COLO668 (cell line): ENCODE data around the gene SRBD1.

Experiments used
- DNase-seq: peaks from one replicate; lab custom pipeline; 2025; ENCODE audit not compliant: unreplicated experiment; lab: John Stamatoyannopoulos, UW

The SRBD1 gene

GRCh38 chr2:45382744-45383143 lies 228.3 kb downstream of the SRBD1 start:
- DNase-seq: no peak

DNA sequence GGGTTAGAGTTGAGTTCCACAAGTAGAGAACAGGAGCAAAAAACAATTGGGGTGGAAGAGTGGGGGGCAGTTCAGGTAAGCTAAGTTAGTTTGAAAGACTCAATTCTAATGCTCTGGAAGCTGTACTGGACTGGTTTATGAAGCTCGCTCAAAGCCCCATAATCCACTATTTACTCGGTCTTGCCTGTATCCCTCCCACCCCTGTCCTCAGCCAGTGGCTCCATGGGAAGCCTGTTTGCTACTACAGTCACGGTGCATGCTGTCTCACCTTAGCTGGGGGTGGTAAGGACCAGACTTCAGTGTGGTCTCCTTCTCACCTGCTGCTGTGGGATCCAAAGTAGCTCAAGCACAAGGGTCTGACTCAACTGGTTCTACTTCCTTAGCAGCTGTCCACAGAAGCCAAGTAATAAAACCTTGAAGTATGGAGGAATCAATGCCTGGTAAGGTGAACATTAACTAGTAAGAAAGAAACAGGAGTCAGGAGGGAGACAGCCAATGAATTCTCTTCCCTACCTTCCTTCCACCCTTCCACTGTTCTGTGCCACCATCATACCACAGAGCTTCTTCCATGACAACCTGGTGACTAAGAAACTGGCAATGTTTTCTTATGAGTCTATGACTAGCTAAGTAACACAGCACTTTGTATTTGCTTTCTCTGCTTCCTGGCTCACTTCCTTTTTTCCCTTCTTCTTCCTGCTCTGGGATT lies 230.8 kb downstream of the SRBD1 start:
- no peak for DNase-seq

DNA sequence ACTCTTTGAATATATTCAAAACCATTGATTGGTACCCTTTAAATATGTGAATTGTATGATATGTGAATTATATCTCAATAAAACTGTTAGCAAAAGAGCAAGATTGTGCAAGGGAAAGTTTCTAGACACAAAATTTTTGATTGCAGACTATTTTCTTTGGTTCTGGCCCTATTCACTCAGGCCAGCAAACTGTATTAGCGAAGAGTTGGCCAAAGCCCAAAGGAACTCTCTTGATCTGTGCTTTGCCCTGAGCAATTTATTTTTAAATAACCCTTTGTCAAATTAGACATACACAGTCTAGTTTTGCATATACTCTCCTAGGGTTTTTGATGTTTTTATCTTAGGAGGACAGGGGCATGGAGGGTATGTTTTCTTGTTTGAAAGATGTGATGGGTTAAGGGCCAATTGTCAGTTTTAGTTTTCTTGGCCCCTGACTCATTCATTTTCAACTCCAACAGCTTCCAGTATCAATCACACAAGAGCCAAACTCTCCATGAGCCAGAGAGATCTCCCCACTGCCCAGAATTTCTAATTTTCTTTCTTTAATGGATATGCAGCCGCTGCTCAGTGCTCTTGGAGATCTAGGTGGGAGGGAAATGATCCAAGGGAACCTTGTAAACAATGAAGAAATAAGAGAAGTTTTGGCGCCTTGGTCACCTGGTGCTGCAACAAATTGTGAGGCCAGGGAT lies 231.5 kb downstream of the SRBD1 start:
- no peak for DNase-seq

- DNase-seq: no peak
These were observed 237.5 kb downstream of the SRBD1 start for GRCh38 chr2:45373534-45373933.

- no peak for DNase-seq
These were observed 240.7 kb downstream of the SRBD1 start for GRCh38 chr2:45370369-45370768.

DNA sequence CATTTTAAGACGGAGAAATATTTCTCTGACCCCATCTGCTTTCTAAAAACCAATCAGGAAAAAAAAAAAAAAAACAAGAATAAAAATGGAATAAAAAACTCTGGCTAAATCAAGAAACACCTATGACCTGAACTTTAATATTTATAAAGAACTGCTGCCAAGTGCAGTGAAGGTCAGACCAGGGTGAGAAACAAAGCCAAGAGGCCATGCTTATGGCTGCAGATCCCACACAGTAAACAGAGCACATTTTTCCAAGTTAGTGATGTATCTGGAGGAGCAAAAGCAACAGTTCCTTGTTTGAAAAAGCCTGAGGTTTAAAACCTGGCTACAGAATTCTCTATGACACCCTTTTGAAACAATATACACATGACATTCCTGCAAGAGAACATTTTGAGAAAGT lies 242.3 kb downstream of the SRBD1 start:
- no peak for DNase-seq

DNA sequence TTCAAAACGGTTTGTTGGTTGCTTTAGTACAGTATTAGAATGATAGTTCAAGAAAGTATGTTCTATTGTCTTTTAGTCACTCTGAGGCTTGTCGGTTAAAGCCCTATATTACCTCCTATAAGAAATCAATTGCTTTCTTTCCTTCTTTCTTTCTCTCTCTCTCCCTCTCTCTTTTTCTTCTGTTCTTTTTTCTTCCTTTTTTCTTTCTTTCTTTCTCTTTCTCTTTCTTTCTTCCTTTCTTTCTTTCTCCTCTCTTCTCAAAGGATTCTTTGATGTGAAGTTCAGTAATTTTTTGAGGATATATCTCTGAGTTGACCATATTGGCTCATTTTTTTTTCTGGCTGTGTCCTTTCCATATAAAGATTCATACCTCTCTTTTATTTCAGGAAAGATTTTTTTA lies 249.4 kb downstream of the SRBD1 start:
- no peak for DNase-seq

GRCh38 chr2:45354776-45355175 lies 256.3 kb downstream of the SRBD1 start:
- no peak for DNase-seq

- no peak for DNase-seq
These were observed 257.2 kb downstream of the SRBD1 start for GRCh38 chr2:45353879-45354278.

GRCh38 chr2:45352506-45352905 lies 258.6 kb downstream of the SRBD1 start:
- DNase-seq: no peak

DNA sequence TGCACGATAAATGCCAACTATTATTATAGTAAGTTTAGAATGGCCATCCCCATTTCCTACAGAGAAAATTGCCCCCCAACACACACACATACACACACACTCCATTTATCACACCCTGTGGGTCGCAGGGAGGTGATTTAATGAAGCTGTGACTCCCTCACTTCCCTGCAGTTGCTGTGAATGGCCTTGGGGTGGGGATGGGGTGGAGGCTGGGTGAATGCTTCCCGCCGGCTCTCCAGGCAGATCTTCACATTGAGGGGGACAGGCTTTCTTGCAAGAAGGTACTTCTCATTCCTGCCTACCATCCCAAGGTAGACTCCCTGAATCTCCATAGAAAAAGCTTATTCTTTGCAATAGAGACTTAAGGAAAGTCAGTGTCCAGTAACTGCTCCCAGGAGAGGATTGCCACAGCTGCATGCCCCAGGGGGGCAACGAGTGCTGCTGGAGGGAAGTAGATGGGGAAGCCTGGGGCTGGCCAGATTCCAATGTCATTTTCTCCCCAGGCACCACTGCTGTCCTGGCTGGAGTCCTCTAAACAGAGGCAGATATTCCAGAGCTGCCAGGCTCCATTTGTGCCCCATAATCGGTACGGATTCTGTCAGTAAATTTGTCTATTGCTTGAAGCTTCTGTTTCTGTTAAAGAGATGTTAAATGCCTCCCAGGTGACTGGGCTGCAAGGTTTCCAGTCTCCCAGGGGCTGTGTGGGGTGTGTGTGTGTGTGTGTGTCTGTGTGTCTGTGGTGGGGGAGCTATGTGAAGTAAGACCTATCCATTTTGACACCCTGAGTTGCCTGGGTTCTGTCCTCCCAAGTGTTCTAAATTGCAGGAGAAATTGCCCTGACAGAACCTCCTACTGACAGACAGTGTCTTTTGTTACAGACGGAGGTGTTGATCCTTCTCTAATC lies 265.5 kb downstream of the SRBD1 start:
- no peak for DNase-seq

GRCh38 chr2:45344502-45344901 lies 266.6 kb downstream of the SRBD1 start:
- DNase-seq: no peak

DNA sequence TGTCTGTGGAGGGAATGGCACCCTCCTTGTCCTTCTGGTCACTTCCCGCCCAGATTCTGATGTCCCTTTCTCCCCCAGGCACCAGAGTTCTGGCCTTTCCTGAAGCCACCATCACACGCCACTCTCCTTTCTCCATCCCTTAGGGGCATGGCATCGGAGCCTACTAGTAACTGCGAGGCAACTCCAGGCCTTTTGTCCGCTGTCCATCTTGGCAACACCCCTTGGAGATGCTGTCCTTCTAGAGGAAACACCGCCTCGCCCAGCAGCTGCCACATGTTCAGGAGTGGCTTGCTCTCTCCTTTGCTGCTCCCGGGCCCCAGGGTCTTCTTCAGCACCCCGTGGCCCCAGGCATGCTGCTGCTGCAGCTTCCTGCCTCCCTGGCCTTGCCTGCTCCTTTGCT lies 267.0 kb downstream of the SRBD1 start:
- DNase-seq: no peak

DNA sequence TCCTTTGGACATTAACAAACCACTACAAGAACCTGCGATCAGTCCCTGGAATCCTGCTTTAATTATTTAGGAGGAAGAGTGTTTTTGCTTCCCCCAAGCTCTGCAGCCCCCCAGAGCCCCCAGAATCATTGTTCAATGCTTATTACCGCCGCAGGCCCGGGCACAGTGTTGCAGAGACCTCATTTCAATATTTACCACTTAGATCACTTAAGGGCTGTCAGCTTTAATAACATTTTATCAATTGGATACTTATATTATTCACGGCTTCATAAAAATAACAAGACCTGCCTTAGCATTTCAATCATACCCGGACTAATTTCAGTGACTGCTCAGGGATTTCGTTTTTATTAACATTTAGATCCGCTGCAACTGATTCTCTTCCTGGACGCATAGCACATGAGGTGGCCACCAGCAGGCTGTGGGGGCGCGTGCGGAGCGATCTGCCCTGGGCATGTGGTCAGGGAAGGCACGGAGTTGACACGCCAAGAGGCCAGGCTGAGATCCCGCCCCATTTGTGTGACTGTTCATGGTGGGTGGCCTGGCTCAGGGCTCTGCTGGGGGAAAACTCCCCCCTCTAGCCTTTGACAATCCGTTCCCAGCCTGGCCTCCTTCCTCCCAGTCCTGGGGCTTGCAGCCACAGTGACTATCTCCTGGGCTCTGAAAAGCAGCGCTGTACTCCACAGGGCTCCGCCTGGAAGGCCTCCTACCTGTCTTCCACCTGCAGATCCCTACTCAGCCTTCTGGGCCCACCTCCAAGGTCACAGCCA lies 267.6 kb downstream of the SRBD1 start:
- DNase-seq: no peak

DNA sequence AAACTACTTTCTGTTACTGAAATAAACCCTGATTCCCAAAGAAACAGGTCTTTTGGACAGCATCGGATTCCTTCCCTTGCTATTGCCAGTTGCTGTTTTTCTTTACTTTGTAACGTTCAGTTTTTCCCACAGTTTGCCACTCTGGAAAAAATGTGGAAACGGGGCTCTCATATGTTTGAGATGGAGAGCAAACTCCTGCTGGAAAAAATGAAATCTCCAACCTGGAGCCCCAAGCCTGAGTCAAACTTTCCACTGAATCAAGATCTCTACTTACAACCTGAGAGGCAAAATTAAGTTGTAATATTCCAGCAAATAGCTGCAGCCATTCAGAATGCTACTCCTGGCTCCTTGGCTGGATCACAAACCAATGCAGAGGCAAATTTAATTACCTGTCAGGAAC lies 270.7 kb downstream of the SRBD1 start:
- DNase-seq: no peak

DNA sequence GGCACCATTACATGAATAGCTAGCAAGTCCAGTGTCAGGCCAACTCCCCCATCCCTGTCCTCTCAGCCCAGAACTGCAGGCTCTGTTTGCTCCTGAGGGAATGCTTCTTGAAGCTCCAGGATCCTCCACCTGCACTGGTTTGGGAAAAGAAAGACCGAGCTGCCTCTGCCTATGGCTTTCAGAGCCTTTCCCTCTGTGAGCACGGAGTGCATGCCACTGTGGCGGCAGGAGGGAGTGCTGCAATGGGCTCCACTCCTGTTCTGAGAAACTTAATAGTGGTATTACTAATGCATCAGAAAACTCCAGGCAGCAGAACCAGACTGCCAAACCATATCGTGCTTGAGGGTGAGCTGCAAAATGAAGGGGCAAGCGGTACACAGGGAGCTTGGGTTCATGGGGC lies 271.8 kb downstream of the SRBD1 start:
- no peak for DNase-seq
